ENCODE results near the gene BORCS6. TPM values are rescaled to one million over a fixed set of nuclear protein-coding genes. Genes with fewer than 3 reads are reported as not detected.
A peak's percentile ranks its signal among the peaks of the same experiment; 100 is the strongest.

Gene BORCS6
- total and polyA plus RNA-seq, 2 of the 13 experiments (the other 11 are each of a cell fraction or from before 2014, with no cell fraction given) = 2.0 to 5.1 TPM

GRCh38 chr17:8173056-8173870 is 16.7 kb downstream of the BORCS6 start:
- in situ Hi-C loops (cut with HindIII; ENCODE audit: extremely low pct_ligation_motif_present, low pct_unique_long_range_greater_than_20kb) = no loop called here
- ATAC-seq (peak; percentile 70), DNase-seq (ENCODE audit: low spot score) (peak; percentile 98), FAIRE-seq (peak; percentile 64)
- ChIA-PET POLR2A (interaction anchor here (0.7 to 4.5 kb wide), 41 partner anchors 9 to 988 kb away, joined by 3 to 160 read pairs (median 5); partner anchors contain the start of genes ALOXE3, ATP1B2, AURKB and BORCS6), CTCF (ENCODE audit: low intra/inter-chr PET ratio, low total read pairs) (no interaction called here)
- Histone ChIP-seq H2AFZ (ENCODE audit: low read length) (peak overlapping the region; percentile 44), H3K9ac (ENCODE audit: insufficient read depth, low read depth, low read length) (peak overlapping the region; percentile 93), H3K36me3 (replicated peaks in 1 of 2; ENCODE audit: control insufficient read depth in 1 of 2, insufficient read depth in 2 of 2, low read length in 2 of 2) (no peaks in the 10 kb centered on the region), H3K27me3 (ENCODE audit: control insufficient read depth in 1 of 2, insufficient read depth in 2 of 2, low read length in 2 of 2) (no peaks in the 10 kb centered on the region; a peak in 1 of 5 replicates), H4K20me1 (ENCODE audit: insufficient read depth, low read length) (no peaks in the 10 kb centered on the region), H3K4me1 (ENCODE audit: insufficient read depth, low read length) (peaks cover 46% of the 10 kb centered on the region), H3K9me3 (ENCODE audit: low read length) (no peaks in the 10 kb centered on the region), H3K79me2 (ENCODE audit: insufficient read depth, low read length) (no peaks in the 10 kb centered on the region), H3K4me3 (replicated peaks in 1 of 3; ENCODE audit: insufficient read depth in 1 of 3, low read depth in 2 of 3, low read length in 3 of 3) (peak overlapping the region; percentile 60 to 78 (median 73)), H3K27ac (ENCODE audit: extremely low read length, insufficient read depth, low read length) (peak overlapping the region; percentile 97), H3K4me2 (ENCODE audit: low read depth, low read length) (peak overlapping the region; percentile 95)
- TSS peak; percentile 100 for BruUV-seq (replicated peaks)
- intact Hi-C loops (cut with micrococcal nuclease; ENCODE audit: unreplicated experiment) = loop anchor here (1.0 to 2.0 kb wide), 2 partner anchors 34 to 37 kb away; partner anchors contain the start of gene AURKB
- 1% methylated on average over 21 of the region's 23 CpGs for WGBS (ENCODE audit: low lambda C conversion rate)
- TF ChIP-seq GZF1 (CRISPR knock-in tag; IDR thresholded peaks at IDR 0.05) = no peak
- TF ChIP-seq NCOA2 (CRISPR knock-in tag; IDR thresholded peaks at IDR 0.05) = peak; percentile 93
- no peak for TF ChIP-seq MXD1 (CRISPR knock-in tag; IDR thresholded peaks at IDR 0.05)
- TF ChIP-seq ZMYM2 (CRISPR knock-in tag; IDR thresholded peaks at IDR 0.05) = peak; percentile 65; the same call in 1 of the 2 replicates
- no peak for TF ChIP-seq ZNF501 (CRISPR knock-in tag; IDR thresholded peaks at IDR 0.05)
- no peak for TF ChIP-seq HCFC1 (IDR thresholded peaks at IDR 0.05; ENCODE audit: low read depth, low read length)
- TF ChIP-seq ZFP1 (CRISPR knock-in tag; IDR thresholded peaks at IDR 0.05) = peak; percentile 96
- TF ChIP-seq PITX1 (CRISPR knock-in tag; IDR thresholded peaks at IDR 0.05) = peak; percentile 94
- TF ChIP-seq SP1 (IDR thresholded peaks at IDR 0.05) = no peak
- peak; percentile 87 for TF ChIP-seq SP1 (CRISPR knock-in tag; IDR thresholded peaks at IDR 0.05)
- no peak for TF ChIP-seq USF2 (IDR thresholded peaks at IDR 0.05; ENCODE audit: low read depth, low read length)
- 0 out of 2 replicates have a peak, but pooled peaks have one; percentile 53 for TF ChIP-seq USF2 (CRISPR knock-in tag; IDR thresholded peaks at IDR 0.05; ENCODE audit: borderline replicate concordance)
- TF ChIP-seq MAZ (IDR thresholded peaks at IDR 0.05; ENCODE audit: borderline replicate concordance, low read depth, low read length) = 0 out of 2 replicates have a peak, but pooled peaks have one; percentile 61
- peak; percentile 89 for TF ChIP-seq MAZ (CRISPR knock-in tag; IDR thresholded peaks at IDR 0.05; ENCODE audit: low read depth)
- TF ChIP-seq BRD4 (CRISPR knock-in tag; IDR thresholded peaks at IDR 0.05) = peak; percentile 79; the same call in 1 of the 2 replicates
- TF ChIP-seq CBX1 (IDR thresholded peaks at IDR 0.05; ENCODE audit: low read depth) = peak; percentile 100
- no peak for TF ChIP-seq PLSCR1 (CRISPR knock-in tag; IDR thresholded peaks at IDR 0.05; ENCODE audit: borderline replicate concordance)
- TF ChIP-seq ZBED4 (CRISPR knock-in tag; IDR thresholded peaks at IDR 0.05; ENCODE audit: borderline replicate concordance) = peak; percentile 74

Measured in HepG2 (cell line).